SKM-1 treated with dmso at 0.1 percent for 144 hours (cell line): Measurements from ENCODE around the gene PDE8B.
A peak's percentile ranks its signal among the peaks of the same experiment; 100 is the strongest.

Experiments used
- DNase-seq: peaks from one replicate; lab custom pipeline; 2025; ENCODE audit not compliant: unreplicated experiment; lab: John Stamatoyannopoulos, UW

PDE8B gene

GRCh38 chr5:77230727-77231470 lies 20.4 kb downstream of the PDE8B start:
- DNase-seq = peak; percentile 81

GRCh38 chr5:77231471-77232138 lies 21.1 kb downstream of the PDE8B start:
- peak; percentile 73 for DNase-seq

GRCh38 chr5:77232574-77233358 lies 22.3 kb downstream of the PDE8B start:
- DNase-seq = peak; percentile 97

GRCh38 chr5:77235846-77236721 lies 25.6 kb downstream of the PDE8B start:
- peak; percentile 32 for DNase-seq

- no peak for DNase-seq
Observed at GRCh38 chr5:77239126-77239741, 28.8 kb downstream of the PDE8B start.

GRCh38 chr5:77241444-77241843 lies 31.0 kb downstream of the PDE8B start:
- DNase-seq = no peak

GRCh38 chr5:77249475-77249874 lies 39.0 kb downstream of the PDE8B start:
- no peak for DNase-seq

- no peak for DNase-seq
Observed at GRCh38 chr5:77250021-77250420, 39.5 kb downstream of the PDE8B start.

GRCh38 chr5:77251921-77252320 lies 41.4 kb downstream of the PDE8B start:
- no peak for DNase-seq

GRCh38 chr5:77255617-77256016 lies 45.1 kb downstream of the PDE8B start:
- DNase-seq = no peak

- DNase-seq = no peak
Observed at GRCh38 chr5:77256406-77256805, 45.9 kb downstream of the PDE8B start.

- no peak for DNase-seq
Observed at GRCh38 chr5:77258652-77259051, 48.2 kb downstream of the PDE8B start.

- DNase-seq = no peak
Observed at GRCh38 chr5:77259476-77259875, 49.0 kb downstream of the PDE8B start.

- no peak for DNase-seq
Observed at GRCh38 chr5:77262697-77263096, 52.2 kb downstream of the PDE8B start.

- DNase-seq = no peak
Observed at GRCh38 chr5:77266291-77266690, 55.8 kb downstream of the PDE8B start.

GRCh38 chr5:77267496-77267895 lies 57.0 kb downstream of the PDE8B start:
- DNase-seq = no peak

- DNase-seq = peak; percentile 29
Observed at GRCh38 chr5:77272206-77272605, 61.7 kb downstream of the PDE8B start.

- DNase-seq = no peak
Observed at GRCh38 chr5:77277759-77278158, 67.3 kb downstream of the PDE8B start.

GRCh38 chr5:77280036-77280435 lies 69.6 kb downstream of the PDE8B start:
- DNase-seq = no peak

- no peak for DNase-seq
Observed at GRCh38 chr5:77281969-77282336, 71.5 kb downstream of the PDE8B start.
